ENCODE measurements around the gene TSPAN6.

TSPAN6 gene

DNA sequence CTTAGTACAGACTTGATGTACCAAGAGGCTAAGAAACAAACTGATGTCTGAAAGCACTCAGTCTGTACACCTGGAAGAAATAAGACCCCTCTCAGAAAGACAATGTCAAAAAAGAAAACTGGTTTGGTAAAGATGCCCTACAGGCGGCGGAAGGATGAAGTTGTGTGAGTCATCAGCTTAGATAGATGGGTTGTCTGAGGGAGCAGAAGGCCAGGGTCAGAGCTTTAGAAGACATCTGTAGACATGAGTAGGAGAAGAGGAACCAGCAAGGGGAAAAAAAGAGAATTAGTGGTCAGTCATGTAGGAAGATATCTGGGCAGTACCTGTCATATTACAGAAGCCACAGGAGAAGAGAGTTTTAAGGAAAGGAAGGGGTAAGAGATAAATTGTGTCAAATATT lies 15.7 kb upstream of the TSPAN6 start:
- WGBS (ENCODE audit: extremely low coverage, insufficient coverage, insufficient read length) = no CpG with 5 or more reads among the region's 2 CpGs
- Histone ChIP-seq H2BK5ac (ENCODE audit: low read depth, low read length, poor library complexity) (no peak overlapping the region), H4K12ac (ENCODE audit: low read depth, low read length) (no peak overlapping the region), H2AK5ac (ENCODE audit: low read length) (no peak overlapping the region), H3K4me3 (ENCODE audit: low read depth, low read length) (no peak overlapping the region), H4K91ac (ENCODE audit: low read depth, low read length) (no peak overlapping the region), H2BK12ac (ENCODE audit: low read length) (no peak overlapping the region), H3K4ac (ENCODE audit: low read depth, low read length) (no peak overlapping the region), H2BK120ac (ENCODE audit: insufficient read depth, low read length, poor library complexity) (no peak overlapping the region), H3K23ac (ENCODE audit: low read length) (no peak overlapping the region), H3K27ac (ENCODE audit: low read depth, low read length) (no peak overlapping the region), H3K27me3 (ENCODE audit: insufficient read depth, low read length) (no peaks in the 10 kb centered on the region), H3K14ac (ENCODE audit: low read length) (no peak overlapping the region), H4K8ac (ENCODE audit: low read depth, low read length) (no peak overlapping the region), H3K9ac (ENCODE audit: low read length) (no peak overlapping the region), H3K4me2 (ENCODE audit: low read length) (no peak overlapping the region), H3K4me1 (ENCODE audit: control insufficient read depth in 1 of 2, insufficient read depth in 2 of 2, low read length in 2 of 2) (peaks cover 3% of the 10 kb centered on the region in 2 experiments), H3K79me1 (ENCODE audit: low read length) (no peaks in the 10 kb centered on the region), H3K18ac (ENCODE audit: low read length) (no peak overlapping the region), H3K9me3 (ENCODE audit: insufficient read depth, low read depth, low read length) (no peaks in the 10 kb centered on the region), H3K79me2 (ENCODE audit: control insufficient read depth, insufficient read depth, low read length, poor library complexity) (no peaks in the 10 kb centered on the region), H2AFZ (ENCODE audit: insufficient read depth, low read length, poor library complexity) (no peak overlapping the region), H3K36me3 (ENCODE audit: control insufficient read depth in 1 of 2, insufficient read depth in 2 of 2, low read length in 2 of 2) (no peaks in the 10 kb centered on the region)
- no peak for DNase-seq

DNA sequence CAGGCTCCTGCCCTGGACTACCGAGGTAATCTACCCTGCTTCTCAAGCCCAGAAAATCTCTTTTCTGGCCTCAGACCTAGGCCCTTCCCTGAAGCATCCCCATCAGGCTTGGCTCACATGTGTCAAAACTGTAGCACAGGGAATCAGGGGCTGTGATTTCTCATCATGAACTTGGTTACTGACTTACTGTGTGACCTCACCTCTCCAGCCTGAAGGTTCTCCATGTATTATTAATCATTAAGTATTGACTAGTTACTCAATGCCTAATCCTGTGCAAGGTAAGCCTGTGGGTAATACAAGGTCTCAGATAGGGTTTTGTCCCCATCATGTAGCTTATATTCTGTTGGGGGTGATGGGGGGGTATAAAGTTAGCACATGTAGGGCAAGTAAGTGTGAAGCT lies 14.2 kb upstream of the TSPAN6 start:
- no peak overlapping the region for H2AFZ ChIP-seq (ENCODE audit: insufficient read depth, low read length, poor library complexity)
- H3K79me1 ChIP-seq (ENCODE audit: low read length) = no peaks in the 10 kb centered on the region
- no peak overlapping the region for H4K91ac ChIP-seq (ENCODE audit: low read depth, low read length)
- H3K18ac ChIP-seq (ENCODE audit: low read length) = no peak overlapping the region
- H3K14ac ChIP-seq (ENCODE audit: low read length) = no peak overlapping the region
- no peaks in the 10 kb centered on the region for H3K27me3 ChIP-seq (ENCODE audit: insufficient read depth, low read length)
- no peak overlapping the region for H4K12ac ChIP-seq (ENCODE audit: low read depth, low read length)
- H3K23ac ChIP-seq (ENCODE audit: low read length) = no peak overlapping the region
- H3K4me2 ChIP-seq (ENCODE audit: low read length) = no peak overlapping the region
- H3K9me3 ChIP-seq (ENCODE audit: insufficient read depth, low read depth, low read length) = no peaks in the 10 kb centered on the region
- no peak for DNase-seq
- no peak overlapping the region for H3K27ac ChIP-seq (ENCODE audit: low read depth, low read length)
- no peak overlapping the region for H4K8ac ChIP-seq (ENCODE audit: low read depth, low read length)
- no peak overlapping the region for H3K4ac ChIP-seq (ENCODE audit: low read depth, low read length)
- no peak overlapping the region for H3K9ac ChIP-seq (ENCODE audit: low read length)
- no peak overlapping the region for H2BK12ac ChIP-seq (ENCODE audit: low read length)
- WGBS (ENCODE audit: extremely low coverage, insufficient coverage, insufficient read length) = no CpG with 5 or more reads among the region's 1 CpG
- no peak overlapping the region for H2AK5ac ChIP-seq (ENCODE audit: low read length)
- no peak overlapping the region for H2BK120ac ChIP-seq (ENCODE audit: insufficient read depth, low read length, poor library complexity)
- H3K79me2 ChIP-seq (ENCODE audit: control insufficient read depth, insufficient read depth, low read length, poor library complexity) = no peaks in the 10 kb centered on the region
- peaks cover 3 to 7% of the 10 kb centered on the region in 2 experiments for H3K4me1 ChIP-seq (ENCODE audit: control insufficient read depth in 1 of 2, insufficient read depth in 2 of 2, low read length in 2 of 2)
- no peaks in the 10 kb centered on the region for H3K36me3 ChIP-seq (ENCODE audit: control insufficient read depth in 1 of 2, insufficient read depth in 2 of 2, low read length in 2 of 2)
- H2BK5ac ChIP-seq (ENCODE audit: low read depth, low read length, poor library complexity) = no peak overlapping the region
- H3K4me3 ChIP-seq (ENCODE audit: low read depth, low read length) = no peak overlapping the region

DNA sequence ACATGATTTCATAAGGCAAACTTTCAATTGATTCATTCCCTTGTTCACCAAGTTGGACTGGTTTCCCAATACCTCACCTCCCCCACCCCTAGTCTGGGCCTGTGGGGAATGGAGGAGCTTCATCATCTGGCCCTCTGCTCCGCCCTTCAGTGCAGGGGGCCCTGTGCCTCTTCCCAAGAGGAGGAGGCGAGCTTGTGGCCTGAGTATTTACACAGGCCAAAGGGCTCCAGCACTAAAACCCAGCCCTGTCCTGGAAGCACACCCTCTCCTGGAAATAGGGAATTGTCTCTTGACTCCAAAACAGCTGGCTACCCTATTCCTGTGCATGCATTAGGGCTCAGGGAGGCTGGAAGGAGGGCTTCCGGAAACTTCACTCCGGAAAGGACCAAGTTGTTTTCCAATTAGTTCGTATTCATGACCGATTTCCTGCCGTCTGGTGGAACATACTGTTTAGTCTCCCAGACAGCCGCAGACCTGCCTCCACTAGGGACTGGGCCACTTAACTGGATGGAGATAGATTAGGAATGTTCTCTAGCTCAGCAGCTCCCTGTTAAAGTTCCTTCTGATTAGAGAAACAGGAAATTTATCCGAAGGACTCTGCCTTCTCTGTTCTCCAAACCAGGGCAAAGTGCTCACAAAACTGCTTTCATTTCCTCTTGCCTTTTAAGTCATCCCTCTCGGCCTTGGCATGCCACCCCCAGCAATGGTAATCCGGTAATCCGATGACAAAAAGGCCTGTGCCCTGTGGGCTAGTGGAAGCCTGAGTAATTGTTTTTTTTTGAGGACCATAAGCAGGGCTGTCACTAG lies 13.1 kb upstream of the TSPAN6 start:
- Histone ChIP-seq H3K4ac (ENCODE audit: low read depth, low read length) (no peak overlapping the region), H3K9me3 (ENCODE audit: insufficient read depth, low read depth, low read length) (no peaks in the 10 kb centered on the region), H2BK5ac (ENCODE audit: low read depth, low read length, poor library complexity) (no peak overlapping the region), H3K79me1 (ENCODE audit: low read length) (no peaks in the 10 kb centered on the region), H3K4me1 (ENCODE audit: control insufficient read depth in 1 of 2, insufficient read depth in 2 of 2, low read length in 2 of 2) (peaks cover 3 to 7% of the 10 kb centered on the region in 2 experiments), H2AK5ac (ENCODE audit: low read length) (no peak overlapping the region), H4K91ac (ENCODE audit: low read depth, low read length) (no peak overlapping the region), H3K4me2 (ENCODE audit: low read length) (no peak overlapping the region), H3K14ac (ENCODE audit: low read length) (no peak overlapping the region), H3K18ac (ENCODE audit: low read length) (no peak overlapping the region), H4K8ac (ENCODE audit: low read depth, low read length) (no peak overlapping the region), H3K9ac (ENCODE audit: low read length) (no peak overlapping the region), H3K23ac (ENCODE audit: low read length) (no peak overlapping the region), H3K27me3 (ENCODE audit: insufficient read depth, low read length) (no peaks in the 10 kb centered on the region), H2AFZ (ENCODE audit: insufficient read depth, low read length, poor library complexity) (no peak overlapping the region), H2BK120ac (ENCODE audit: insufficient read depth, low read length, poor library complexity) (no peak overlapping the region), H3K4me3 (ENCODE audit: low read depth, low read length) (no peak overlapping the region), H3K79me2 (ENCODE audit: control insufficient read depth, insufficient read depth, low read length, poor library complexity) (no peaks in the 10 kb centered on the region), H3K36me3 (ENCODE audit: control insufficient read depth in 1 of 2, insufficient read depth in 2 of 2, low read length in 2 of 2) (no peaks in the 10 kb centered on the region), H4K12ac (ENCODE audit: low read depth, low read length) (no peak overlapping the region), H2BK12ac (ENCODE audit: low read length) (no peak overlapping the region), H3K27ac (ENCODE audit: low read depth, low read length) (peak overlapping the region; percentile 21)
- WGBS (ENCODE audit: extremely low coverage, insufficient coverage, insufficient read length) = no CpG with 5 or more reads among the region's 12 CpGs
- peak in 1 of 2 donors; percentile 48 for DNase-seq

DNA sequence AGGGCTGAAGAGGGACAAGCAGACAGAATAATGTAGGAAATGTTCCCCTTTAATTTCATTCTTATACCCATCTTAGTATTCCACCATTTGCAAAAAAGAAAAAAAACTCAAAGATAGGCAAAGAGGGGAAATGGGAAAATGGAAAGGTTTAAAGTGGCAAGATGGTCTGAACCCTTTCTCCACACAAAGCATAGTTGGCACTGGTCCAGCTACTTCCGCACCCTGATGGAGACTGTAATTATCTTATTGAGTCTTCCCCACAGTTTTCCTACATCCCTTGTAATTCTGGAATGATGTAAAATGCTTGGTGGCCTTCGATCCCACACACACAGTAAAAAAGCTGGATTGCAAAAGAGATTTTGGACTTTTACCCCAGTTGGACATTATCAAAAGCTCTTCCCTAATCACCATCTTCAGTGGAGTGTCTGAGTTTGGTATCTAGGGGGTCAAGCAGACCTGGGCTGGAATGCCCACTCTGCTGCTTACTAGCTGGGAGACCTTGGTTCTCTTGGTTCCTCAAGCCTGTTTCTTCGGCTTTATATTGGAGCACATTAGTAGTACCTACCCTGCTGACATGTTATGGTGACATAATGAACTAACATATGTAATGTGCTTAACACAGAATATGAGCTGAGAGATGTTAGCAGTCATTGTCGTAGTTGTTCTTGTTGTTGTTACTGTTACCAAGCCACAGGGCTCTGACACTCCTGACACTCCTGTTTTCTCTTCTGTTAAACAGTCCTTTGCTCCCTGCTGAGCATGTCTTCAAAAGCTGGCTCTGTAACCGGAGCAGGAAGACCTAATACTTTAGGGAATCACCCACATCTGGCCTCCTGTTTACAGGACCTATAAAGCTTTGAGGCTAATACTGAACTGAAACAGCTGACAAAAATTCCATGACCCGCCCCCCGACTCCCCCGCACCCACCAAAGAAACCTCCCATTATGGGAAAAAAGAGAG lies 12.1 kb upstream of the TSPAN6 start:
- Histone ChIP-seq H3K27me3 (ENCODE audit: insufficient read depth, low read length) (no peaks in the 10 kb centered on the region), H2BK12ac (ENCODE audit: low read length) (no peak overlapping the region), H3K79me1 (ENCODE audit: low read length) (no peaks in the 10 kb centered on the region), H2BK5ac (ENCODE audit: low read depth, low read length, poor library complexity) (no peak overlapping the region), H3K27ac (ENCODE audit: low read depth, low read length) (no peak overlapping the region), H4K91ac (ENCODE audit: low read depth, low read length) (no peak overlapping the region), H3K9me3 (ENCODE audit: insufficient read depth, low read depth, low read length) (no peaks in the 10 kb centered on the region), H3K9ac (ENCODE audit: low read length) (no peak overlapping the region), H3K4ac (ENCODE audit: low read depth, low read length) (no peak overlapping the region), H3K14ac (ENCODE audit: low read length) (no peak overlapping the region), H2AK5ac (ENCODE audit: low read length) (no peak overlapping the region), H4K12ac (ENCODE audit: low read depth, low read length) (no peak overlapping the region), H3K4me2 (ENCODE audit: low read length) (no peak overlapping the region), H2BK120ac (ENCODE audit: insufficient read depth, low read length, poor library complexity) (no peak overlapping the region), H4K8ac (ENCODE audit: low read depth, low read length) (no peak overlapping the region), H3K4me1 (ENCODE audit: control insufficient read depth in 1 of 2, insufficient read depth in 2 of 2, low read length in 2 of 2) (peaks cover 3 to 10% of the 10 kb centered on the region in 2 experiments), H2AFZ (ENCODE audit: insufficient read depth, low read length, poor library complexity) (no peak overlapping the region), H3K18ac (ENCODE audit: low read length) (no peak overlapping the region), H3K36me3 (ENCODE audit: control insufficient read depth in 1 of 2, insufficient read depth in 2 of 2, low read length in 2 of 2) (no peaks in the 10 kb centered on the region), H3K4me3 (ENCODE audit: low read depth, low read length) (no peak overlapping the region), H3K23ac (ENCODE audit: low read length) (no peak overlapping the region), H3K79me2 (ENCODE audit: control insufficient read depth, insufficient read depth, low read length, poor library complexity) (no peaks in the 10 kb centered on the region)
- WGBS (ENCODE audit: extremely low coverage, insufficient coverage, insufficient read length) = no CpG with 5 or more reads among the region's 8 CpGs
- peak in 1 of 2 donors; percentile 6 for DNase-seq
